Activated T-helper 2 cell treated with anti-CD3 and anti-CD28 coated beads, Interferon-gamma antibody, Interleukin-2, Interleukin-4, amounts not matched to agents 10 μg/mL and 5 μg/mL and 100 μg/mL, durations not matched to agents 14 hours and 24 hours and 36 hours (primary cell): Measurements from ENCODE around the gene ELOVL4. TPM values are rescaled to one million over a fixed set of nuclear protein-coding genes. Genes with fewer than 3 reads are reported as not detected.

ENCODE experiments used
- total RNA-seq: library from RNA; stranded (reverse); gene quantifications from 2 replicates; pipeline ENCODE4 v1.2.3, GENCODE V29; 2022

The ELOVL4 gene
- total RNA-seq, 1 donor from 2014 or later: 0.98 TPM

Other genes starting within 250 kb of the ELOVL4 start
- gene TTK, start 57.1 kb upstream of the ELOVL4 start, total RNA-seq: 25.5 and 26.2 TPM in 2 replicates
- gene BCKDHB, start 159.1 kb upstream of the ELOVL4 start, total RNA-seq: 17.5 and 18.5 TPM in 2 replicates